Lower lobe of right lung (tissue), 2 donors: ENCODE data around the gene UCP2. TPM values are rescaled to one million over a fixed set of nuclear protein-coding genes. Genes with fewer than 3 reads are reported as not detected.

Source experiments
- ATAC-seq, 2 donors: fragments of 200-7000 bp; cut with Tn5 transposase; one replicate each; pipeline ENCODE4 v1.9.1; 2020 to 2022; ENCODE audit warnings: mild to moderate bottlenecking in 2 of 2, moderate library complexity in 2 of 2
- DNase-seq: peaks from one replicate; pipeline ENCODE4 v3.0.0-alpha.2; 2020
- H3K27ac ChIP-seq: fragments of 200-600 bp; one replicate; pipeline ENCODE4 v1.8.0; 2022
- H3K27me3 ChIP-seq: fragments of 200-600 bp; one replicate; pipeline ENCODE4 v1.8.0; 2022; ENCODE audit warnings: low read depth
- H3K36me3 ChIP-seq: fragments of 200-600 bp; one replicate; pipeline ENCODE4 v1.8.0; 2022; ENCODE audit warnings: mild to moderate bottlenecking
- H3K4me1 ChIP-seq: fragments of 200-600 bp; one replicate; pipeline ENCODE4 v1.8.0; 2022
- H3K4me3 ChIP-seq: fragments of 200-600 bp; one replicate; pipeline ENCODE4 v1.8.0; 2022; ENCODE audit warnings: mild to moderate bottlenecking
- H3K9me3 ChIP-seq: fragments of 200-600 bp; one replicate; pipeline ENCODE4 v1.8.0; 2022
- CTCF ChIP-seq: fragments of 200-600 bp; IDR thresholded peaks from one replicate; pipeline ENCODE4 v1.8.0; 2022; ENCODE audit warnings: antibody characterized with exemption, mild to moderate bottlenecking
- intact Hi-C: fragments of 100-400 bp; cut with DNase I; formaldehyde crosslinking; loops from one replicate; pipeline ENCODE4 v1.11.0; 2022
- long read RNA-seq: library from polyadenylated mRNA; unstranded; transcript quantifications from one replicate; pipeline ENCODE4 v2.0.0, GENCODE V29; 2021
- total RNA-seq: library from RNA; stranded (reverse); fragmentation: NEBNext Ultra II Directional; extraction: Animal tissue kit (Norgen Biotek cat#: 25700); gene quantifications from one replicate; pipeline ENCODE4 v1.2.1, GENCODE V29; 2021
- donor health status: DM: no; HTN: yes; CAD: no; lungs with severe emphysema.

The UCP2 gene, protein sequence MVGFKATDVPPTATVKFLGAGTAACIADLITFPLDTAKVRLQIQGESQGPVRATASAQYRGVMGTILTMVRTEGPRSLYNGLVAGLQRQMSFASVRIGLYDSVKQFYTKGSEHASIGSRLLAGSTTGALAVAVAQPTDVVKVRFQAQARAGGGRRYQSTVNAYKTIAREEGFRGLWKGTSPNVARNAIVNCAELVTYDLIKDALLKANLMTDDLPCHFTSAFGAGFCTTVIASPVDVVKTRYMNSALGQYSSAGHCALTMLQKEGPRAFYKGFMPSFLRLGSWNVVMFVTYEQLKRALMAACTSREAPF
- 83.5 TPM for total RNA-seq
- long read RNA-seq, transcript UCP2-201 (8 exons, 2,113 nt) = major isoform, 38 of 52 reads
- long read RNA-seq, partial matches to known transcripts = 6 of 52 reads
- long read RNA-seq, other reads (novel, unspliced or antisense) = 5 of 52 reads

DNA sequence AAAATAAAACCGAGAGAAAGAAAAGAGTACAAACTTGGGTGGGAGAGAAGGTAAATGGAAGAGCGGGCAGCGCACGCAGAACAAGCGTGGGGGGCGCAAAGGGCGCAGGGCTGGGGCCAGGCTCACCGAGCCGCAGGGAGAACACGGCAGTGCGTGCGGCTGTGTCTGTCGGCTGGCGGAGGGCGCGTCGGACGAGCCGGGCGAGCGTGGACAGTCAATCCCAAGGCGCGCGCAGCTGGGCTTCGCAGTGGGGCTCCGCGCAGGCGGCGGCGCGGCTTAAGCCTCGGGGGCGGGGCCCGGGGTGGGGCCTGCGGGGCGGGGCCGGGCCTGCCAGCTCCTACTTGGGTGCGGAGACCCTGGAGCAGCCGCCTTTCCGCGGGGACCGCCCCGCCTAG, at the start of gene UCP2:
Gene UCP2, minus strand, starts transcription at position 249 of the 395 bp plus-strand sequence. CDS start 4,465 bp downstream, outside the sequence.
- DNase-seq (peak; percentile 94), ATAC-seq (peak; percentile 94)
- no peaks in the 10 kb centered on the region for H3K27me3 ChIP-seq
- peaks cover 53% of the 10 kb centered on the region for H3K4me1 ChIP-seq
- no peaks in the 10 kb centered on the region for H3K9me3 ChIP-seq
- intact Hi-C loops = no loop called here
- peak within 1 kb of the TSS; percentile 78 for H3K4me3 ChIP-seq
- peak within 1 kb of the TSS; percentile 93 for H3K27ac ChIP-seq
- peaks cover 22% of the 10 kb centered on the region for H3K36me3 ChIP-seq
- no peak for TF ChIP-seq CTCF

DNA sequence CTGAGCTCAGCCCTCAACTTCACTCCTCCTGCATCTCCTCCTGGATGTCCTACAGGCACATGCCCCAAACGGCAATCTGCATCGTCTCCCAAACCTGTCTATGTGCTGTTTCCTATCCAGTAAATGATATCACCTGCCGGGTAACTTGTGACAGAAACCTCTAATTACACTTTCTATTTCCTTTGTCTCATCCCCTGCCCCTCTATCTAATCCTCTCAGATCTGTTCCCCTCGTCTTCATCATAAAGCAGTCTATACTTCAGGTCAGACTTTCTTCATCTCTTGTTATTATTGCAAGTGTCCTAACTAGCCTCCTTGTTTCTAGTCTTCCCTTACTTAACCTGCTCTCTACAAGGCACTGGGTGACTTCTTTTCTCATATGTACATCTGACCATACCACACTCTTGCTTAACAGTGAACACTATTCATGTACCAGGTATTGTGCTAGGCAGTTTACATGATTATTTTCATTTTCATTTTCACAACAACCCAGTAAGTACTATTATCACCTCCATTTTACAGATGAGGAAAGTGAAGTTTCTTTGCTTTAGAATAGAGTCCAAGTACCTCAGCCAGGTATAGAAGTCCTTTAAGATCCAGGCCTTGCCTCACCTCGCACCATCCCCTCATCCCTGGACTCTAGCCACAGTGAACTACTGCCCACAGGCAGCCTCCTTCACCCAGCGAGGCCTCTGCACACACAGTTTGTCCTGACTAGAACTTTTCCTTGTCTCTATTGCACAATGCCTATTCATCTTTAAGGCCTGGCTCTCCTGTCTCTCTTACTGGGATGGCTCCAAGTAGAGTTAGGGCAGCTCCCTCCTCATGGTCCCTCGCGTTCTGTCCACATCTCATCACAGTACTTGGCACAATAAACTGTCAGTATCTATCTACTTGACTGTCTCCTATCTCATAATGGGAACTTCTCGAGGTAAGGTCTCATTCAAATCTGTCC, 48.4 kb upstream of the UCP2 start:
- DNase-seq (no peak), ATAC-seq (no peak)
- TF ChIP-seq CTCF = no peak
- no peak overlapping the region for H3K27ac ChIP-seq
- no peak overlapping the region for H3K4me3 ChIP-seq
- H3K4me1 ChIP-seq = no peaks in the 10 kb centered on the region
- peaks cover 44% of the 10 kb centered on the region for H3K36me3 ChIP-seq
- intact Hi-C loops = no loop called here
- H3K9me3 ChIP-seq = no peaks in the 10 kb centered on the region
- H3K27me3 ChIP-seq = no peaks in the 10 kb centered on the region

DNA sequence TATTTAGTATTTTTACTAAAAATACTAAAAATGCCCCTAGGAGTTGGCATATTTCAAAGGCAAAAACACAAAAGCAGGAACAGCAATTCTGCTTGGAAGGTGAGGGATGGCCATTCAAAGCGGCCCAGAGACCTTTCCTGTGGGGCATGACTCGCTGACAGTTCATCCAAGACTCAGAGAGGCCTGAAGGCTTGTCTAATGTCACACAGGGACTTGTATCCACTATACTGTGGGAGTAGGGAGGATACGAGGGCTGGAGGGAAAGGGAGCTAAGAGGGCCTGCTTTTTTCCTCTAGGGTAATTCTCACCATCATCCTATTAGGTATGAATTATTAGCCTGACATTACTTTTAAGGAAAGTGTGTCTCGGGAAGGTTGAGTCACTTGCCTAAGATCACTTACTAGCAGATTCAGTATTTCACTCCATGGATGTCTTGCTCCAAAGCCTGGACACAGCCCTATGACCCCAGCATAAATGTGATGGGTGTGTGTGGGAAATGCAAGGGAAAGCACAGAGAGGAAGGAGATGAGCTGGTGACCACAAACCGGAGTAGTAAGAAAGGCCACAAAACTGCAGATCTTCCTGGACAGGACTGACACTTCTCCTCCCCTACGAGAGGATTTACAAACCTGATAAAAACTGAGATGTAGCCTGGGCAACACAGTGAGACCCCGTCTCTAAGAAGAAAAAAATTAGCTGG, 43.0 kb upstream of the UCP2 start:
- no peak for ATAC-seq
- no peak overlapping the region for H3K27ac ChIP-seq
- intact Hi-C loops = no loop called here

DNA sequence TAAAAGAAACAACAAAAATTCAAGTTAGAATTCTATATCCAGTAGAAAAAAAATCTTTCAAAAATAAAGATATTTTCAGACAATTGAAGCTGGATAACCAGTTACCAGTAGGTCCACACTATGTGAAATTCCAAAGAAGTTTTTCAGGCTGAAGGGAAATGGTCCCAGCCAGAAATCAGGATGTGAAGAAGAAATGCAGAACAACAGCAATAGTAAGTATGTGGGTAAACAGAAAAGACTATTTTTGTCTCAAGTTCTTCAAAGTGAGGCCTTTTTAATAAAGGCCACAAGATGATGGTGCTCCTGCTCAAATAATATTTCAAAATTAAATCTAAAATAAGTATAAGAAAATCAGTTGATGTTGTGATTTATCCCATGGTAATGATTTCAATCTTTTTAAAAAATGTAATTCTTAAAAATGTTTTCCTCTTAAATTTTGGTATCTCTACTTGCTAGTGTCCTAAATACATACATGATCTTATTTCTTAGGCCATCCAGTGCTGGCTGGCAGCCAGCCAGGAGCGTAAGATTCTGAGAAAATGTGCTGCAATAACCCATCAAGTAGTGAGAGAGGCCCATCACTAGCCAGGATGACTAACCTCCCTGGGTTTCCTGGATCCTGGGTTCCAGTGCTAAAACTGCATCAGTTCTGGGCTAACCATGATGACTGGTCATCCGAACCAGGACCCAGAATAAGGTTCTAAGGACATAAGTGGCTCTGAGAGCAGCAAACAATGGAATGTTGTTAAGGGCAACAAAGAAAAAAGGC, 41.8 kb upstream of the UCP2 start:
- peaks cover 8% of the 10 kb centered on the region for H3K36me3 ChIP-seq
- H3K4me1 ChIP-seq = peaks cover 39% of the 10 kb centered on the region
- peak; percentile 64 for DNase-seq
- H3K27ac ChIP-seq = no peak overlapping the region
- H3K9me3 ChIP-seq = no peaks in the 10 kb centered on the region
- ATAC-seq = peak in 1 of 2 donors; percentile 34
- TF ChIP-seq CTCF = no peak
- no peaks in the 10 kb centered on the region for H3K27me3 ChIP-seq
- no peak overlapping the region for H3K4me3 ChIP-seq
- intact Hi-C loops = no loop called here

More for the DNA sequence above, 43.0 kb upstream of the UCP2 start:
- Histone ChIP-seq H3K4me3 (no peak overlapping the region), H3K4me1 (peaks cover 28% of the 10 kb centered on the region), H3K9me3 (no peaks in the 10 kb centered on the region), H3K27me3 (no peaks in the 10 kb centered on the region), H3K36me3 (peaks cover 8% of the 10 kb centered on the region)
- no peak for DNase-seq
- TF ChIP-seq CTCF = no peak
